HG03460 (cell line): Measurements from ENCODE around the gene FASTKD2.

Experiments
- ATAC-seq: cut with Tn5 transposase; IDR thresholded peaks from one replicate; pipeline ENCODE4 v1.9.1; 2021; ENCODE audit not compliant: unreplicated experiment

FASTKD2 gene

DNA sequence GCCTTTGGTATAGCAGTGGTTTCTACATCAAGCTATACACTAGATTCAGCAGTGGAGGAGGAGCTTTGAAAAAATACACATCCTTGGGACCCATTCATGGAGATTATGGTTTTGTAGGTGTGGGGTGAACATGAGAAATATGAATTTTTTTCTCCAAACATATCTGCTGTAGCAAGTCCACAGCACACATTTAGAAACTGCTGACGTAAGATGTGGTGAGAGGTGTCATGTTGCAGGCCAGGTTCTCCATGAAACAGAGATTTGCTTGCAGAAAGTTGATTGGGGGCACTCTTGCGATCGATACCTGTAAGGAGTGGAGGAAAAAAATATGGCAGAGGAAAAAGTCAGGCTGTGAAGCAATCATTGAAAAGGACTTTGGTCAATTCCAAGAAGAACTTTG, 67.9 kb downstream of the FASTKD2 start:
- no peak for ATAC-seq

- no peak for ATAC-seq
Observed at GRCh38 chr2:206836722-206837121, 71.3 kb downstream of the FASTKD2 start.

DNA sequence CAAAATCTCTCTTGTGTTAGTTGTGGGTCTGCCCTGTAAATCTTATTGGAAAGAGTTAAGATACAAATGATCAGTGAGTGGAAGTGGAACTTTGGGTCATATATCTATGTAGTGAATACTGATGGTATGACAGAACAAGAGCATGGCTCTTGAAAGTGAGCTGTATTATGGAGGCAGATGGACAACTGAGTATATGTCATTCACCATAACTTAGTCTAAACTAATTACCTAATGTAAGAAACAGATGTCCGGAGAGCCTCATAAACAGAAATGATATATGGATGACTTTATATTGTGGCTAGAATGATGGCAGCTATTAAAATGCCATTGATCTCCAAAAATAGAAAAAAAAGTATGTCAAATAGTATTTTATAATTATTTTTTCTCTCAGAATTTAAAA, 72.4 kb downstream of the FASTKD2 start:
- no peak for ATAC-seq

GRCh38 chr2:206838690-206839089, 73.3 kb downstream of the FASTKD2 start:
- ATAC-seq, result no peak

DNA sequence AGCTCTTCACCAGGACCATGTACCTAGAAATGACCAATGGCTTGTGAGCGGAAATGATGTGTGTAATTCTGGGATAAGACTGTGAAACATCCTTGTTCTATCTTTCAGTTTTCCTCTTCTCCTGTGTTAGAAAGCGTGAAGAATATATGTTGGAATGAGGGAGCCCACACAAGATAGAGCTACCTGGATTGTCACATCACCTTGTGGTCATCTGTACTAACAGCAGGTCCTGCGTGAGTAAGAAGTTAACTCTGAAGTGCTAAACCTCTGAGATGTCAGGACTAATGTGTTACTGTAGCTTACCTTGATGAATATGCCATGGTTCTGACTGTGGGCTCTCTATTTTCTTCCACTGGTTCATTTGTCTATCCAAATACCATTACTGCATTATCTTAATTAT, 75.6 kb downstream of the FASTKD2 start:
- no peak for ATAC-seq
